Thymus (tissue), 11 donors: ENCODE data around the gene PSD. TPM values are rescaled to one million over a fixed set of nuclear protein-coding genes. Genes with fewer than 3 reads are reported as not detected.

Experiments
- DNase-seq, 9 donors: peaks; one replicate each; pipeline ENCODE4 v3.0.0-alpha.2; 2013; ENCODE audit warnings: low spot score in 9 of 9, low read depth in 6 of 9, missing footprints in 1 of 9
- H3K27ac ChIP-seq, 2 donors: one replicate each; pipeline ENCODE4 v1.5.1; 2013; ENCODE audit warnings: control low read depth in 1 of 2, low read depth in 1 of 2, low read length in 1 of 2, mild to moderate bottlenecking in 1 of 2, moderate library complexity in 1 of 2
- H3K27me3 ChIP-seq, 2 donors: one replicate each; pipeline ENCODE4 v1.5.1; 2013; ENCODE audit warnings: low read length in 1 of 2; ENCODE audit not compliant: control insufficient read depth in 2 of 2, insufficient read depth in 1 of 2
- H3K36me3 ChIP-seq, 2 donors: one replicate each; pipeline ENCODE4 v1.5.1; 2013; ENCODE audit warnings: low read length in 1 of 2, mild to moderate bottlenecking in 1 of 2, moderate library complexity in 1 of 2; ENCODE audit not compliant: control insufficient read depth in 2 of 2, insufficient read depth in 2 of 2
- H3K4me1 ChIP-seq, 2 donors: one replicate each; pipeline ENCODE4 v1.5.1; 2013; ENCODE audit warnings: low read length in 2 of 2; ENCODE audit not compliant: control insufficient read depth in 2 of 2, insufficient read depth in 2 of 2
- H3K4me3 ChIP-seq, 2 donors: one replicate each; pipeline ENCODE4 v1.5.1; 2013; ENCODE audit warnings: low read length in 2 of 2, control low read depth in 1 of 2, mild to moderate bottlenecking in 1 of 2
- H3K9me3 ChIP-seq, 2 donors: one replicate each; pipeline ENCODE4 v1.5.1; 2013; ENCODE audit warnings: low read length in 1 of 2, mild to moderate bottlenecking in 1 of 2; ENCODE audit not compliant: control insufficient read depth in 2 of 2, insufficient read depth in 1 of 2
- WGBS: extraction: QIAGEN DNeasy Blood & Tissue Kit; methylation state at CpG from one replicate; pipeline ENCODE4 v1.1.7; 2013; 5-methylcytosine and 5-hydroxymethylcytosine counted together
- polyA plus RNA-seq: library from polyadenylated mRNA; stranded (reverse); fragments of 200-250 nt; gene quantifications from one replicate; pipeline ENCODE4 v1.2.3, GENCODE V29; 2013
- total RNA-seq: library from RNA; stranded (reverse); fragments of 120-200 nt; gene quantifications from one replicate; pipeline ENCODE4 v1.2.4, GENCODE V29; 2013
- donor health status: healthy.

The PSD gene
- total and polyA plus RNA-seq, 2 donors: 3.8 to 4.6 TPM

- WGBS: 0% methylated on average over 11 of the region's 11 CpGs
- DNase-seq: no peak
- peak overlapping the region; percentile 57 to 89 for H3K4me3 ChIP-seq
- H3K9me3 ChIP-seq: no peaks in the 10 kb centered on the region
- no peaks in the 10 kb centered on the region for H3K27me3 ChIP-seq
- H3K4me1 ChIP-seq: peaks cover 6 to 23% of the 10 kb centered on the region in 2 donors
- peak overlapping the region; percentile 81 to 91 for H3K27ac ChIP-seq
- peaks cover 0 to 8% of the 10 kb centered on the region in 2 donors for H3K36me3 ChIP-seq
These were observed 31.5 kb upstream of the PSD start for GRCh38 chr10:102450124-102450373.

GRCh38 chr10:102449321-102450123 is 30.9 kb upstream of the PSD start:
- Histone ChIP-seq H3K27me3 (no peaks in the 10 kb centered on the region), H3K9me3 (no peaks in the 10 kb centered on the region), H3K4me1 (peaks cover 6 to 23% of the 10 kb centered on the region in 2 donors), H3K27ac (peak overlapping the region; percentile 81 to 91), H3K4me3 (peak overlapping the region; percentile 57 to 89), H3K36me3 (peaks cover 0 to 8% of the 10 kb centered on the region in 2 donors)
- 7% methylated on average over 30 of the region's 30 CpGs for WGBS
- peak in 5 of 9 donors; percentile 66 to 87 (median 68) for DNase-seq

GRCh38 chr10:102444851-102445250 is 26.3 kb upstream of the PSD start:
- Histone ChIP-seq H3K4me1 (peaks cover 3 to 8% of the 10 kb centered on the region in 2 donors), H3K9me3 (no peaks in the 10 kb centered on the region), H3K27me3 (no peaks in the 10 kb centered on the region), H3K27ac (no peak overlapping the region), H3K4me3 (no peak overlapping the region), H3K36me3 (no peaks in the 10 kb centered on the region)
- no peak for DNase-seq
- whole genome bisulfite sequencing: 95% methylated on average over 2 of the region's 2 CpGs

GRCh38 chr10:102438374-102438773 is 19.8 kb upstream of the PSD start:
- H3K9me3 ChIP-seq: no peaks in the 10 kb centered on the region

DNA sequence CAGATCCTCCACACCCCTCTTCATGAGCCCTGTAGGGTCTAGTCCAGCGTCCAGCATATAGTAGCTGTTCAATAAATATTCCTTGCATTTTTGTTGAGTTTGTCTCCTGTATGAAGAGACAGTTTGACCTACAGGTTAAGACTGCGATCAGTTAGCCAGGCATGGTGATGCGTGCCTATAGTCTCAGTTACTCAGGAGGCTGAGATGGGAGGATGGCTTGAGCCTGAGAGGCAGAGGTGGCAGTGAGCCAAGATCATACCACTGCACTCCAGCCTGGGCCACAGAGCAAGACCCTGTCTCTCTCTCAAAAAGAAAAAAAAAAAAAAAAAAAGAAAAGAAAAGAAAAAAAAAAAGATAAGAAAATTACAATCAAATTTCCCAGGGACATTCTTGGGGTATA is 18.9 kb upstream of the PSD start:
- no peak for DNase-seq
- Histone ChIP-seq H3K4me1 (peaks cover 3 to 43% of the 10 kb centered on the region in 2 donors), H3K27ac (no peak overlapping the region), H3K9me3 (peaks cover 0 to under 1% of the 10 kb centered on the region in 2 donors), H3K4me3 (no peak overlapping the region), H3K36me3 (no peaks in the 10 kb centered on the region), H3K27me3 (peaks cover 2 to 17% of the 10 kb centered on the region in 2 donors)
- 99% methylated on average over 3 of the region's 3 CpGs for WGBS

More at GRCh38 chr10:102438374-102438773, 19.8 kb upstream of the PSD start:
- Histone ChIP-seq H3K4me3 (no peak overlapping the region), H3K4me1 (peaks cover 3 to 39% of the 10 kb centered on the region in 2 donors), H3K27ac (no peak overlapping the region), H3K27me3 (peaks cover 2 to 17% of the 10 kb centered on the region in 2 donors), H3K36me3 (no peaks in the 10 kb centered on the region)
- WGBS: 75% methylated on average over 1 of the region's 1 CpG
- DNase-seq: no peak

- WGBS: 72% methylated on average over 6 of the region's 6 CpGs
- H3K4me3 ChIP-seq: peak overlapping the region; percentile 34 to 41
- no peaks in the 10 kb centered on the region for H3K36me3 ChIP-seq
- peaks cover 0 to 6% of the 10 kb centered on the region in 2 donors for H3K9me3 ChIP-seq
- no peak overlapping the region for H3K27ac ChIP-seq
- peaks cover 2 to 17% of the 10 kb centered on the region in 2 donors for H3K27me3 ChIP-seq
- DNase-seq: no peak
- peaks cover 11 to 52% of the 10 kb centered on the region in 2 donors for H3K4me1 ChIP-seq
These were observed 17.7 kb upstream of the PSD start for GRCh38 chr10:102436312-102436711.

- 3% methylated on average over 14 of the region's 14 CpGs for WGBS
- DNase-seq: no peak
- Histone ChIP-seq H3K4me3 (peak overlapping the region; percentile 34 to 41), H3K36me3 (no peaks in the 10 kb centered on the region), H3K27ac (peak overlapping the region; percentile 69 to 70), H3K9me3 (peaks cover 0 to 6% of the 10 kb centered on the region in 2 donors), H3K27me3 (peaks cover 2 to 17% of the 10 kb centered on the region in 2 donors), H3K4me1 (peaks cover 11 to 52% of the 10 kb centered on the region in 2 donors)
These were observed 17.1 kb upstream of the PSD start for GRCh38 chr10:102435529-102436233.

- Histone ChIP-seq H3K9me3 (peaks cover 0 to 6% of the 10 kb centered on the region in 2 donors), H3K4me1 (peaks cover 11 to 52% of the 10 kb centered on the region in 2 donors), H3K27ac (peak overlapping the region; percentile 69 to 71), H3K27me3 (peaks cover 2 to 17% of the 10 kb centered on the region in 2 donors), H3K36me3 (no peaks in the 10 kb centered on the region), H3K4me3 (peak overlapping the region in 1 of 2 donors; percentile 34)
- no peak for DNase-seq
- WGBS: 43% methylated on average over 5 of the region's 5 CpGs
These were observed 16.5 kb upstream of the PSD start for GRCh38 chr10:102435133-102435497.
